HEK293 (cell line): Measurements from ENCODE around the gene COMMD10.

Experiments
- CTCF ChIA-PET: fragments of 350-600 bp; formaldehyde crosslinking; extraction: SDS; loops from one replicate; lab custom pipeline; 2021; ENCODE audit warnings: antibody characterized with exemption; lab: Yijun Ruan, JAX
- POLR2A ChIA-PET: fragments of 300-600 bp; formaldehyde crosslinking; extraction: SDS; loops from one replicate; lab custom pipeline; 2020; ENCODE audit warnings: antibody characterized with exemption, inconsistent platforms; lab: Yijun Ruan, JAX
- H3K27ac ChIP-seq: fragments of 200-500 bp; sonication (Bioruptor generic); 2 replicates; pipeline ENCODE4 v1.5.1; 2014; ENCODE audit warnings: low read depth, low read length, control low read depth, inconsistent platforms; ENCODE audit errors: extremely low read depth
- H3K36me3 ChIP-seq, 2 experiments: fragments of 200-500 bp in 1 of 2; sonication (Bioruptor generic) in 1 of 2; 1 replicate in 1 of 2; 2 replicates in 1 of 2; pipeline ENCODE4 v1.5.1; 2014 to 2017; ENCODE audit warnings: inconsistent platforms in 2 of 2, low read length in 2 of 2; ENCODE audit not compliant: control insufficient read depth in 2 of 2, insufficient read depth in 1 of 2
- H3K4me1 ChIP-seq: fragments of 200-500 bp; sonication (Bioruptor generic); 2 replicates; pipeline ENCODE4 v1.5.1; 2014; ENCODE audit warnings: mild to moderate bottlenecking, low read length, inconsistent platforms; ENCODE audit not compliant: control insufficient read depth, insufficient read depth
- H3K4me3 ChIP-seq: 2 replicates; pipeline ENCODE4 v1.5.1; 2011; ENCODE audit warnings: low read depth, mild to moderate bottlenecking, control low read depth, low read length, moderate library complexity
- H3K9me3 ChIP-seq: fragments of 200-500 bp; sonication (Bioruptor generic); 2 replicates; pipeline ENCODE4 v1.5.1; 2014; ENCODE audit warnings: low read depth, low read length, inconsistent platforms; ENCODE audit not compliant: control insufficient read depth, insufficient read depth
- CTCF ChIP-seq: fragments of 450-650 bp; formaldehyde crosslinking; IDR thresholded peaks from 2 replicates; pipeline ENCODE4 v1.5.1; 2016; ENCODE audit warnings: missing biosample characterization, missing genetic modification characterization
- PBX3 ChIP-seq: sonication (generic); formaldehyde crosslinking; IDR thresholded peaks from 2 replicates; pipeline ENCODE4 v1.8.1; 2022; ENCODE audit warnings: mild to moderate bottlenecking, moderate library complexity, missing genetic modification reagents
- YY2 ChIP-seq: fragments of 450-650 bp; formaldehyde crosslinking; IDR thresholded peaks from 2 replicates; pipeline ENCODE4 v1.5.1; 2016; ENCODE audit warnings: missing biosample characterization, missing genetic modification characterization
- ZBTB1 ChIP-seq: fragments of 450-650 bp; formaldehyde crosslinking; IDR thresholded peaks from 2 replicates; pipeline ENCODE4 v1.5.1; 2016; ENCODE audit warnings: missing biosample characterization, missing genetic modification characterization
- ZBTB26 ChIP-seq: fragments of 450-650 bp; formaldehyde crosslinking; optimal IDR thresholded peaks from 2 replicates; pipeline ENCODE3; 2016; ENCODE audit warnings: missing biosample characterization, mild to moderate bottlenecking, missing genetic modification characterization
- ZEB2 ChIP-seq: fragments of 450-650 bp; formaldehyde crosslinking; IDR thresholded peaks from 2 replicates; pipeline ENCODE4 v1.5.1; 2016; ENCODE audit warnings: missing biosample characterization, missing genetic modification characterization
- ZNF112 ChIP-seq: fragments of 450-650 bp; formaldehyde crosslinking; IDR thresholded peaks from 2 replicates; pipeline ENCODE4 v1.5.0; 2017; ENCODE audit warnings: missing biosample characterization, missing genetic modification characterization
- ZNF169 ChIP-seq: fragments of 450-650 bp; formaldehyde crosslinking; IDR thresholded peaks from 2 replicates; pipeline ENCODE4 v1.5.1; 2016; ENCODE audit warnings: missing biosample characterization, missing genetic modification characterization
- ZNF211 ChIP-seq: fragments of 450-650 bp; formaldehyde crosslinking; IDR thresholded peaks from 2 replicates; pipeline ENCODE4 v1.5.1; 2016; ENCODE audit warnings: low read depth, missing biosample characterization, missing genetic modification characterization
- ZNF37A ChIP-seq: fragments of 450-650 bp; IDR thresholded peaks from 2 replicates; pipeline ENCODE4 v1.5.1; 2018; ENCODE audit warnings: missing biosample characterization, missing genetic modification characterization
- ZNF398 ChIP-seq: fragments of 450-650 bp; formaldehyde crosslinking; IDR thresholded peaks from 2 replicates; pipeline ENCODE4 v1.5.1; 2017; ENCODE audit warnings: missing biosample characterization, missing genetic modification characterization
- ZNF426 ChIP-seq: fragments of 450-650 bp; formaldehyde crosslinking; IDR thresholded peaks from 2 replicates; pipeline ENCODE4 v1.5.1; 2017; ENCODE audit warnings: missing biosample characterization, missing genetic modification characterization, mild to moderate bottlenecking, inconsistent platforms, moderate library complexity
- ZNF501 ChIP-seq: fragments of 450-650 bp; formaldehyde crosslinking; IDR thresholded peaks from 2 replicates; pipeline ENCODE4 v1.5.1; 2016; ENCODE audit warnings: missing biosample characterization, missing genetic modification characterization
- ZNF510 ChIP-seq: fragments of 450-650 bp; formaldehyde crosslinking; IDR thresholded peaks from 2 replicates; pipeline ENCODE4 v1.5.1; 2018; ENCODE audit warnings: mild to moderate bottlenecking, missing genetic modification characterization, missing biosample characterization; ENCODE audit not compliant: insufficient replicate concordance
- ZNF560 ChIP-seq: fragments of 450-650 bp; formaldehyde crosslinking; IDR thresholded peaks from 2 replicates; pipeline ENCODE4 v1.5.1; 2017; ENCODE audit warnings: missing biosample characterization, missing genetic modification characterization, borderline replicate concordance
- ZSCAN23 ChIP-seq: fragments of 450-650 bp; formaldehyde crosslinking; IDR thresholded peaks from 2 replicates; pipeline ENCODE4 v1.5.1; 2016; ENCODE audit warnings: missing biosample characterization, missing genetic modification characterization
- TF ChIP-seq, protein P1 (sequence below): fragments of 450-650 bp; formaldehyde crosslinking; IDR thresholded peaks from 2 replicates; pipeline ENCODE4 v1.5.1; 2016; ENCODE audit warnings: missing biosample characterization, missing genetic modification characterization
- TF ChIP-seq, protein P2 (sequence below): fragments of 450-650 bp; formaldehyde crosslinking; IDR thresholded peaks from 2 replicates; pipeline ENCODE4 v1.5.1; 2017; ENCODE audit warnings: missing biosample characterization, missing genetic modification characterization
- TF ChIP-seq, protein P3 (sequence below): fragments of 450-650 bp; formaldehyde crosslinking; IDR thresholded peaks from 2 replicates; pipeline ENCODE4 v1.5.1; 2016; ENCODE audit warnings: missing biosample characterization, missing genetic modification characterization
- TF ChIP-seq, protein P4 (sequence below): fragments of 450-650 bp; formaldehyde crosslinking; IDR thresholded peaks from 2 replicates; pipeline ENCODE4 v1.5.1; 2016; ENCODE audit warnings: missing biosample characterization, missing genetic modification characterization

The COMMD10 gene

DNA sequence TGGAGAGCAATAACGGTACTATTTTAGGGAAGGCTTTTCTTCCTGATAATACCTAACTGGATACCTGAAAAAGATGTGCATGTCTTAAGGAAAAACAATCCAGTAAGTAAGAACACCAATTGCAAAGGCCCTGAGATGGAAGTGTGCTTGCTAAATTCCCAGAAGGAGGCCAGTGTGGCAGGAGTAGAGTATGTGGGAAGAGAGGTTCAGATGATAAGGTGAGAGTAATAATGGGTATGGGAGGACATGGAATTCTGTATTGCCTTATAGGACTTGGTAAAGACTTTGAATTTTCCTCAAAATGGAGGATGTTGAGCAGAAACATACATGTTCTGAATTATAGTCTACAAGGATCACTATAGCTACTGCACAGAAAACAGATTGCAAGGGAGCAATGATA is 89.3 kb downstream of the COMMD10 start (continued):
- no peak for TF ChIP-seq PBX3 (CRISPR knock-in tag)
- TF ChIP-seq ZEB2 = no peak
- no peak for TF ChIP-seq ZNF112
- no peak for TF ChIP-seq ZSCAN23 (tag by site-specific recombination)
- TF ChIP-seq ZNF211 (tag by site-specific recombination) = no peak
- no peak for TF ChIP-seq ZNF501 (tag by site-specific recombination)
- no peak for TF ChIP-seq YY2 (tag by site-specific recombination)
- no peak for TF ChIP-seq ZNF37A
- no peak for TF ChIP-seq ZNF398 (tag by site-specific recombination)
- no peak for TF ChIP-seq ZNF560 (tag by site-specific recombination)

GRCh38 chr5:116176121-116176520 is 91.3 kb downstream of the COMMD10 start:
- POLR2A ChIA-PET = no interaction called here
- TF ChIP-seq ZNF37A = no peak
- TF ChIP-seq ZBTB1 = no peak
- TF ChIP-seq ZNF510 (tag by site-specific recombination) = no peak
- TF ChIP-seq, protein P1, sequence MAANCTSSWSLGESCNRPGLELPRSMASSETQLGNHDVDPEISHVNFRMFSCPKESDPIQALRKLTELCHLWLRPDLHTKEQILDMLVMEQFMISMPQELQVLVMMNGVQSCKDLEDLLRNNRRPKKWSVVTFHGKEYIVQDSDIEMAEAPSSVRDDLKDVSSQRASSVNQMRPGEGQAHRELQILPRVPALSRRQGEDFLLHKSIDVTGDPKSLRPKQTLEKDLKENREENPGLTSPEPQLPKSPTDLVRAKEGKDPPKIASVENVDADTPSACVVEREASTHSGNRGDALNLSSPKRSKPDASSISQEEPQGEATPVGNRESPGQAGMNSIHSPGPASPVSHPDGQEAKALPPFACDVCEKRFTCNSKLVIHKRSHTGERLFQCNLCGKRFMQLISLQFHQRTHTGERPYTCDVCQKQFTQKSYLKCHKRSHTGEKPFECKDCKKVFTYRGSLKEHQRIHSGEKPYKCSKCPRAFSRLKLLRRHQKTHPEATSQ (tag by site-specific recombination) = no peak
- TF ChIP-seq, protein P2, sequence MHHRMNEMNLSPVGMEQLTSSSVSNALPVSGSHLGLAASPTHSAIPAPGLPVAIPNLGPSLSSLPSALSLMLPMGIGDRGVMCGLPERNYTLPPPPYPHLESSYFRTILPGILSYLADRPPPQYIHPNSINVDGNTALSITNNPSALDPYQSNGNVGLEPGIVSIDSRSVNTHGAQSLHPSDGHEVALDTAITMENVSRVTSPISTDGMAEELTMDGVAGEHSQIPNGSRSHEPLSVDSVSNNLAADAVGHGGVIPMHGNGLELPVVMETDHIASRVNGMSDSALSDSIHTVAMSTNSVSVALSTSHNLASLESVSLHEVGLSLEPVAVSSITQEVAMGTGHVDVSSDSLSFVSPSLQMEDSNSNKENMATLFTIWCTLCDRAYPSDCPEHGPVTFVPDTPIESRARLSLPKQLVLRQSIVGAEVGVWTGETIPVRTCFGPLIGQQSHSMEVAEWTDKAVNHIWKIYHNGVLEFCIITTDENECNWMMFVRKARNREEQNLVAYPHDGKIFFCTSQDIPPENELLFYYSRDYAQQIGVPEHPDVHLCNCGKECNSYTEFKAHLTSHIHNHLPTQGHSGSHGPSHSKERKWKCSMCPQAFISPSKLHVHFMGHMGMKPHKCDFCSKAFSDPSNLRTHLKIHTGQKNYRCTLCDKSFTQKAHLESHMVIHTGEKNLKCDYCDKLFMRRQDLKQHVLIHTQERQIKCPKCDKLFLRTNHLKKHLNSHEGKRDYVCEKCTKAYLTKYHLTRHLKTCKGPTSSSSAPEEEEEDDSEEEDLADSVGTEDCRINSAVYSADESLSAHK = no peak
- TF ChIP-seq, all 188 proteins: peak for 0
- Histone ChIP-seq H3K36me3 (no peaks in the 10 kb centered on the region), H3K27ac (no peak overlapping the region), H3K4me1 (no peaks in the 10 kb centered on the region), H3K4me3 (no peak overlapping the region), H3K9me3 (no peaks in the 10 kb centered on the region)
- CTCF ChIA-PET = no interaction called here

GRCh38 chr5:116178925-116179324 is 94.1 kb downstream of the COMMD10 start:
- Histone ChIP-seq H3K36me3 (no peaks in the 10 kb centered on the region), H3K9me3 (no peaks in the 10 kb centered on the region), H3K4me3 (no peak overlapping the region), H3K4me1 (no peaks in the 10 kb centered on the region), H3K27ac (no peak overlapping the region)
- ChIA-PET POLR2A (no interaction called here), CTCF (interaction anchor here (0.8 to 1.1 kb wide), 2 partner anchors 22 to 41 kb away, joined by 3 to 4 read pairs; no protein-coding TSS in a partner anchor)
- TF ChIP-seq, protein P3, sequence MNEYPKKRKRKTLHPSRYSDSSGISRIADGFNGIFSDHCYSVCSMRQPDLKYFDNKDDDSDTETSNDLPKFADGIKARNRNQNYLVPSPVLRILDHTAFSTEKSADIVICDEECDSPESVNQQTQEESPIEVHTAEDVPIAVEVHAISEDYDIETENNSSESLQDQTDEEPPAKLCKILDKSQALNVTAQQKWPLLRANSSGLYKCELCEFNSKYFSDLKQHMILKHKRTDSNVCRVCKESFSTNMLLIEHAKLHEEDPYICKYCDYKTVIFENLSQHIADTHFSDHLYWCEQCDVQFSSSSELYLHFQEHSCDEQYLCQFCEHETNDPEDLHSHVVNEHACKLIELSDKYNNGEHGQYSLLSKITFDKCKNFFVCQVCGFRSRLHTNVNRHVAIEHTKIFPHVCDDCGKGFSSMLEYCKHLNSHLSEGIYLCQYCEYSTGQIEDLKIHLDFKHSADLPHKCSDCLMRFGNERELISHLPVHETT = no peak
- no peak for TF ChIP-seq CTCF (tag by site-specific recombination)
- no peak for TF ChIP-seq ZNF426
- TF ChIP-seq, protein P4, sequence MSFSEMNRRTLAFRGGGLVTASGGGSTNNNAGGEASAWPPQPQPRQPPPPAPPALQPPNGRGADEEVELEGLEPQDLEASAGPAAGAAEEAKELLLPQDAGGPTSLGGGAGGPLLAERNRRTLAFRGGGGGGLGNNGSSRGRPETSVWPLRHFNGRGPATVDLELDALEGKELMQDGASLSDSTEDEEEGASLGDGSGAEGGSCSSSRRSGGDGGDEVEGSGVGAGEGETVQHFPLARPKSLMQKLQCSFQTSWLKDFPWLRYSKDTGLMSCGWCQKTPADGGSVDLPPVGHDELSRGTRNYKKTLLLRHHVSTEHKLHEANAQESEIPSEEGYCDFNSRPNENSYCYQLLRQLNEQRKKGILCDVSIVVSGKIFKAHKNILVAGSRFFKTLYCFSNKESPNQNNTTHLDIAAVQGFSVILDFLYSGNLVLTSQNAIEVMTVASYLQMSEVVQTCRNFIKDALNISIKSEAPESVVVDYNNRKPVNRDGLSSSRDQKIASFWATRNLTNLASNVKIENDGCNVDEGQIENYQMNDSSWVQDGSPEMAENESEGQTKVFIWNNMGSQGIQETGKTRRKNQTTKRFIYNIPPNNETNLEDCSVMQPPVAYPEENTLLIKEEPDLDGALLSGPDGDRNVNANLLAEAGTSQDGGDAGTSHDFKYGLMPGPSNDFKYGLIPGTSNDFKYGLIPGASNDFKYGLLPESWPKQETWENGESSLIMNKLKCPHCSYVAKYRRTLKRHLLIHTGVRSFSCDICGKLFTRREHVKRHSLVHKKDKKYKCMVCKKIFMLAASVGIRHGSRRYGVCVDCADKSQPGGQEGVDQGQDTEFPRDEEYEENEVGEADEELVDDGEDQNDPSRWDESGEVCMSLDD (tag by site-specific recombination) = no peak
- TF ChIP-seq ZBTB26 (tag by site-specific recombination) = no peak
- TF ChIP-seq ZNF169 (tag by site-specific recombination) = no peak
